PC-3 (cell line): ENCODE data around the gene KLF16. TPM values are rescaled to one million over a fixed set of nuclear protein-coding genes. Genes with fewer than 3 reads are reported as not detected.

ENCODE experiments used
- ATAC-seq: fragments of 200-7000 bp; cut with Tn5 transposase; 2 replicates; pipeline ENCODE4 v1.9.1; 2020; ENCODE audit warnings: mild to moderate bottlenecking, moderate library complexity
- BruUV-seq: library from RNA; stranded (reverse); fragments of 400-500 nt; replicated peaks from 2 replicates; lab custom pipeline; 2021; lab: Mats Ljungman, UMichigan
- CTCF ChIA-PET: fragments of 300-600 bp; sonication (Branson Sonifier 250); formaldehyde crosslinking; loops from one replicate; lab custom pipeline; 2022; ENCODE audit warnings: antibody characterized with exemption; lab: Charles Lee
- POLR2A ChIA-PET: fragments of 300-600 bp; sonication (Branson Sonifier 250); formaldehyde crosslinking; loops from one replicate; lab custom pipeline; 2022; ENCODE audit warnings: antibody characterized with exemption; ENCODE audit not compliant: unreplicated experiment; lab: Charles Lee
- DNase-seq: peaks from one replicate; pipeline ENCODE4 v3.0.0-alpha.2; 2015
- H2AFZ ChIP-seq: fragments of 300-600 bp; sonication (generic); 2 replicates; pipeline ENCODE4 v1.6.0; 2016; ENCODE audit warnings: antibody characterized with exemption, low read length
- H3F3A ChIP-seq: fragments of 300-600 bp; sonication (generic); one replicate; pipeline ENCODE4 v1.6.0; 2017; ENCODE audit warnings: antibody characterized with exemption, low read length, control low read depth, mild to moderate bottlenecking; ENCODE audit not compliant: unreplicated experiment
- H3K27ac ChIP-seq: fragments of 300-600 bp; sonication (generic); 2 replicates; pipeline ENCODE4 v1.5.1; 2016; ENCODE audit warnings: mild to moderate bottlenecking, low read length
- H3K27me3 ChIP-seq: fragments of 300-600 bp; sonication (generic); 2 replicates; pipeline ENCODE4 v1.6.1; 2016; ENCODE audit warnings: low read length, mixed read lengths
- H3K36me3 ChIP-seq: fragments of 300-600 bp; sonication (generic); 2 replicates; pipeline ENCODE4 v1.6.1; 2016; ENCODE audit warnings: low read depth, mixed run types, low read length, mixed read lengths
- H3K4me1 ChIP-seq: fragments of 300-600 bp; sonication (generic); 2 replicates; pipeline ENCODE4 v1.5.1; 2016; ENCODE audit warnings: low read length; ENCODE audit not compliant: insufficient read depth
- H3K4me2 ChIP-seq: fragments of 300-600 bp; sonication (generic); 2 replicates; pipeline ENCODE4 v1.6.0; 2016; ENCODE audit warnings: low read length
- H3K4me3 ChIP-seq: fragments of 300-600 bp; sonication (generic); 2 replicates; pipeline ENCODE4 v1.5.1; 2016; ENCODE audit warnings: mild to moderate bottlenecking, low read length, mixed read lengths
- H3K79me2 ChIP-seq: fragments of 300-600 bp; sonication (generic); 2 replicates; pipeline ENCODE4 v1.6.1; 2017; ENCODE audit warnings: low read length, mixed read lengths
- H3K9ac ChIP-seq: fragments of 300-600 bp; sonication (generic); 2 replicates; pipeline ENCODE4 v1.6.0; 2016; ENCODE audit warnings: mild to moderate bottlenecking, low read length
- H3K9me2 ChIP-seq: fragments of 300-600 bp; sonication (generic); replicated peaks from 2 replicates; pipeline ENCODE4 v1.6.1; 2016; ENCODE audit warnings: mixed run types, low read length, mixed read lengths
- H3K9me3 ChIP-seq: fragments of 300-600 bp; sonication (generic); 2 replicates; pipeline ENCODE4 v1.6.1; 2016; ENCODE audit warnings: low read length, mixed read lengths
- H4K20me1 ChIP-seq: fragments of 300-600 bp; sonication (generic); 2 replicates; pipeline ENCODE4 v1.6.1; 2016; ENCODE audit warnings: low read length, mixed read lengths
- CTCF ChIP-seq: fragments of 300-600 bp; sonication (generic); conservative IDR thresholded peaks from 2 replicates; pipeline ENCODE4 v1.5.1; 2017; ENCODE audit warnings: antibody characterized with exemption, low read depth, mild to moderate bottlenecking, low read length
- EZH2 ChIP-seq: fragments of 300-600 bp; sonication (generic); IDR thresholded peaks from one replicate; pipeline ENCODE4 v1.6.1; 2017; ENCODE audit warnings: antibody characterized with exemption, mild to moderate bottlenecking, low read length; ENCODE audit not compliant: unreplicated experiment
- EZH2phosphoT487 ChIP-seq: fragments of 300-600 bp; sonication (generic); IDR thresholded peaks from 2 replicates; pipeline ENCODE4 v1.6.1; 2018; ENCODE audit warnings: mild to moderate bottlenecking, antibody characterized with exemption, low read length, borderline replicate concordance
- intact Hi-C: fragments of 100-400 bp; cut with micrococcal nuclease; formaldehyde crosslinking; loops from 2 replicates; pipeline ENCODE4 v1.9.0; 2023
- total RNA-seq: library from RNA; depleted of rRNA; stranded (reverse); fragments of >200 nt; gene quantifications from 2 replicates; pipeline ENCODE4 v1.2.3, GENCODE V29; 2014

The KLF16 gene
- total RNA-seq, 1 experiment from 2014 or later = 15.1 TPM

GRCh38 chr19:1806184-1807029 is 57.0 kb downstream of the KLF16 start:
- Histone ChIP-seq H3K36me3 (no peaks in the 10 kb centered on the region), H3K9me3 (no peaks in the 10 kb centered on the region), H2AFZ (no peak overlapping the region), H4K20me1 (no peaks in the 10 kb centered on the region), H3K4me2 (no peak overlapping the region), H3K4me3 (no peak overlapping the region), H3K9me2 (no peaks in the 10 kb centered on the region), H3F3A (no peaks in the 10 kb centered on the region), H3K4me1 (peaks cover 5% of the 10 kb centered on the region), H3K27ac (no peak overlapping the region), H3K9ac (no peak overlapping the region), H3K27me3 (no peaks in the 10 kb centered on the region), H3K79me2 (no peaks in the 10 kb centered on the region)
- intact Hi-C loops = no loop called here
- BruUV-seq = no TSS peak
- CTCF ChIA-PET = no interaction called here
- DNase-seq = no peak
- no peak for TF ChIP-seq CTCF
- TF ChIP-seq EZH2phosphoT487 = no peak
- TF ChIP-seq EZH2 = no peak
- POLR2A ChIA-PET = no interaction called here
- no peak for ATAC-seq

- H4K20me1 ChIP-seq = no peaks in the 10 kb centered on the region
- ChIA-PET POLR2A (no interaction called here), CTCF (no interaction called here)
- H3K36me3 ChIP-seq = no peaks in the 10 kb centered on the region
- no peaks in the 10 kb centered on the region for H3F3A ChIP-seq
- H3K9ac ChIP-seq = no peak overlapping the region
- no peaks in the 10 kb centered on the region for H3K9me2 ChIP-seq
- no peak overlapping the region for H3K4me2 ChIP-seq
- no peak overlapping the region for H3K27ac ChIP-seq
- TF ChIP-seq CTCF (no peak), EZH2phosphoT487 (no peak), EZH2 (no peak)
- no peaks in the 10 kb centered on the region for H3K27me3 ChIP-seq
- BruUV-seq = no TSS peak
- H3K4me3 ChIP-seq = no peak overlapping the region
- DNase-seq (no peak), ATAC-seq (no peak)
- no peak overlapping the region for H2AFZ ChIP-seq
- H3K9me3 ChIP-seq = no peaks in the 10 kb centered on the region
- no peaks in the 10 kb centered on the region for H3K79me2 ChIP-seq
- H3K4me1 ChIP-seq = no peaks in the 10 kb centered on the region
- intact Hi-C loops = no loop called here
Observed at GRCh38 chr19:1805401-1806183, 57.8 kb downstream of the KLF16 start.
